Spleen (tissue), 7 donors: ENCODE measurements around the gene PRUNE2.

Source experiments
- CTCF ChIP-seq, 11 experiments: fragments of 200-600 bp in 7 of 11; fragments of 450-650 bp in 4 of 11; sonication (generic) in 4 of 11; IDR thresholded peaks in 8 of 11; conservative IDR thresholded peaks in 3 of 11; 1 replicate in 7 of 11; 2 replicates in 4 of 11; pipeline versions ENCODE4 v1.4.0 to v1.8.0; 2016 to 2021; ENCODE audit warnings: antibody characterized with exemption in 11 of 11, inconsistent platforms in 4 of 11, mild to moderate bottlenecking in 1 of 11
- POLR2A ChIP-seq, 3 donors: fragments of 450-650 bp; IDR thresholded peaks; one replicate each; pipeline ENCODE4 v1.5.1; 2017; ENCODE audit warnings: antibody characterized with exemption in 3 of 3, mild to moderate bottlenecking in 1 of 3
- POLR2AphosphoS5 ChIP-seq, 3 donors: sonication (generic); formaldehyde crosslinking; IDR thresholded peaks; one replicate each; pipeline ENCODE4 v1.5.1; 2017; ENCODE audit warnings: antibody characterized with exemption in 3 of 3
- donor health status: DM: no; HTN: no; CAD: no; lungs with moderate emphysema.
- donor health status: DM: no; HTN: no; CAD: no.
- donor health status: DM: no; HTN: no; CAD: no.

- TF ChIP-seq CTCF (IDR thresholded peaks at IDR 0.05 in 8 of 11, conservative IDR thresholded peaks at IDR 0.05 in 3 of 11) (no peak), POLR2A (IDR thresholded peaks at IDR 0.05) (no peak), POLR2AphosphoS5 (IDR thresholded peaks at IDR 0.05) (no peak)
Measured at GRCh38 chr9:76787677-76788076, 118.2 kb downstream of the PRUNE2 start.
